Measurements from ENCODE around the gene KCNQ1.
A peak's percentile ranks its signal among the peaks of the same experiment; 100 is the strongest.

Gene KCNQ1

DNA sequence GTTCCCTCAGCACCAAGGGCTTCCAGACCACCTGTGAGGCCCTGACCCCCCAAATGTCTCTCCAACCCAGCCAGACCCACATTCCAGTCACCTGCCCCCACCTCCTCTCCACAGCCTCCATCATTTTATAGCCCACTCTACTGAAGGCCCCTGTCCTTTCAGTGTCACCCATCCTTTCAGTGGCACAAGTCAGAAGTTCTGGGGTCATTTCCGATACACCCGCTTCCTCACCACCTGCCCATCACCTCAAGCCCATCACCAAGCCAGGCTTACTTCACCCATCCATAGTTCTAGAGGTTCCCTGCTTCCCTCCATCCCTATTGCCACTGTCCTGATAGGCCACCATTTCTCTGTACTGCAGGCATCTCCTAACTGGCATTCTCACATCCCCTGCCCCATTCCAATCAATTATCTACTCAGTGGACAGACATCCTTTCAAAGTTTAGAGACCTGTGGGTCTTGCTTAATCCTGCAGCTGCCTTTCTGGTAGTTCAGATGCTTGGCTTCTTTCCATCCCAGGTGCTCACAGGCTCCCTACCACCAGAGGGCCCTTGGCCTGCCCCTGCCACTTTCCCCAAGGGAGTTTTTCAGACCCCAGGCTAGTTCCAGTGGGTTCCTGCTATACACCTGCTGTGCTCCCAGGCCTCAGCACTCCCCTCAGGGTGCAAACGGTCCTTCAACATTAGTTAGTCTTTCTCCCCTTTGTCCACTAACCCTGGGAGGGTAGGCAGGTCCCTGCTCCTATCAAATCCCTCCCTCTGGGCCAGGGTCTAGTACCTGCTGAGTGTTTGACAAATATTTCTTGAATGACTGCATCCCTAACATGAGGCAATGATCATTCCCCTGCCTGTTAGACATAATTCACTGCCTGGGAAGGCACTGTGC, 247.4 kb downstream of the KCNQ1 start:
- DNase-seq (ENCODE audit: insufficient read length, low spot score) (no peak), FAIRE-seq (no peak)

DNA sequence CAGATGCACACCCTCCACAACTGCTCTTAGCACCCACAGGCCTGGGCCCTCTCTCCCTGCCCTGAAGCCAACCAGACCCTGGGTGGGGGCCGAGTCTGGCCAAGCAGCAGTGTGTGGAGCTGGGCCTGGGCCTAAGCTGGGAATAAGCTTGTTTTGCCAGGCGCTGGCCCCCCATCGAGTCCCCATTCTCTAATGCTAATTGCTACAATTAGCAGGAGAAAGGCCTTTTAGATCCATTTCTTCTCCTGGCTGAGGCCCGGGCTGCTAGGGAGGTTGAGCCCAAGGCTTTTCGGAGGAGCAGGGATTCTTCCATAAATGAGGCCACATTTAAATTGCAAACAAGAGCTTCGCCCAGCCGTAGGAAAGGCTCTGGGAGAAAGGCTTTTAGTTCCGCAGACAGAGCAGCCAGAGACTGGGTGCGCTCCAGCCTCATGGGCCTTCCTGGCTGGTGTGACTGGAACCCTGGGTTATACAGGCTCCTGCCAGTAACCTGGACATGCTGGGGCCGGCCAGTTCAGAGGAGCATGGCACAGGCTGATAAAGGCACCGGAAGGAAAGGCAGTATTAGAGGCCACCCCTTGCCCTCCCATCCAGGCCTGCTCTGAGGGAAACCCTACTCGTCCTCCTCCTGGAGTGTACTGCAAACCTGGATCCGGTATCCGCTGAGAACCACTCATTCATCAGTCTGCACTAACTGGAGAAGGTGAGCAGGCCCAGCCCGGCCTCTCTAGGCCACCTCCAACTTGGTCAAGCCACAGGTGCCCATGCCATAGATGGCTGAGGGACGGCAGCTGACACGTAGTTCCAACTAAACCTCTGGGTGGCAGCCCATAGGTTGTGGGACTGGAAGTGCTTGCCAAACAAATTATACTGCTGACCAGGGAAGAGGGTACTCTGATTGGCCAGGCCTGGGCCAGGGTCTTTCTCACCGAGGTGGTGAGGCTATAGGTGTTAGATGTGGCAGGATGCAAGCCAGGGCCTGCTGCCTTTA, 248.8 kb downstream of the KCNQ1 start:
- FAIRE-seq (no peak), DNase-seq (ENCODE audit: insufficient read length, low spot score) (no peak)

DNA sequence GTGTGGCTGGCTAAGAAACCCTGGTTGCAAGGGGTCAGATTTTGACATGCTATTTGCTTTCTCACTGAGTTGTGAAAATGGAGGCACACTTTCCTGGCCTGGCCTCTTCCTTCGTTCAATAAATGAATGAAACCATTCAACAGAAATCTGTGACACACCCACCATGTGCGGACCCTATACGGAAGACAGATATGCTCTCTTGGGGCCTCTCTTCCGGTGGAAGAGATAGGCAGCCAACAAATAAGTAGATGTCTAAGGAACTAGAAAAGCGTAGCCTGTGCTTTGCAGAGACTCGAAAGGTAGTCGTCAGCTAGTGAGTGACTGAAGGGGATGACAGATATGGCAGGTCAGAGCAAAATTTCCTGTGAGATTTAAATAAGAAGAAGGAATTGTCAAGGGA, 249.7 kb downstream of the KCNQ1 start:
- DNase-seq (ENCODE audit: insufficient read length, low spot score) (no peak), FAIRE-seq (no peak)

DNA sequence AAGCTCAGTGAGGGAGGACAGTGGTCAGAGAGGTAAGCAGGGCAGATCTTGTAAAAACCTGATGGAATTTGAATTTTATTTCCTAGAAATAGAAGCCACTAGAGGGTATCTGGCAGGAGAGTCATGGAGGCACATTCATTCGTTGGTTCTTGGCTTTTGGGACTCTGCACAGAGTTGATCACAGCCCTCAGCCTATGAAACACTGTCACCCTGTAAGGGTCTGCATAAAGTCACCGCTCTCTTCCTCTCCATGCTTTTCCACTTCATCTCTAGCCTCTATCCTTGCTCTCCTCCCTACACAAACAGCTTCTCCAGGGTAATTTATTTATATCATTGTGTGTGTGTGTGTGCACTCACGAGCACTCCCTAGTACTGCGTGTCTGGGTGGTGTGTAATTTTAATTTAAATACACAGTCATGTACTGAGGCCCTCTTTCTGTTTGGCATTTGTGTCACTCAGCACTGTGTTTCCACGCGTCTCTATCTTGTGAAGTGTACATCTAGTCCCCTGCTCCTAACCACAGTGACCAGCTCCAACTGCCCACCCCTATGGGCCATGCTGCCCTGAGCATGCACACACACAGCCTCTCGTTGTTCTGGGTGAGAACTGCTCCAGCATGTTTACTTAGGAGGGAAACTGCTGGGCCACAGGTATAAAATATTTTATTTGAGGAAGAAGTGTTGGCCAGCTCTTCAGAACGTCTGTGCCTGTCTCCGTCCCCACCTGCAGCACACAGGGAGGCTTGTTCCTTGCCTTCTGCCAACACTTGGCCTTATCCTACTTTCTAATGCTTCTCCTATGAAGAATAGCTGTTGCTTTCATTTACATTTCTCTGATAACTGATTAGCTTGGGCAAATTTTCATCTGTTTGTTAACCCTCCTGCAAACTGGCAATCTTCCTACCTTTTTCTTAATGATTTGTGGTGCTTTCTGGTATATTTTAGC, 250.5 kb downstream of the KCNQ1 start:
- FAIRE-seq (no peak), DNase-seq (ENCODE audit: insufficient read length, low spot score) (no peak)

DNA sequence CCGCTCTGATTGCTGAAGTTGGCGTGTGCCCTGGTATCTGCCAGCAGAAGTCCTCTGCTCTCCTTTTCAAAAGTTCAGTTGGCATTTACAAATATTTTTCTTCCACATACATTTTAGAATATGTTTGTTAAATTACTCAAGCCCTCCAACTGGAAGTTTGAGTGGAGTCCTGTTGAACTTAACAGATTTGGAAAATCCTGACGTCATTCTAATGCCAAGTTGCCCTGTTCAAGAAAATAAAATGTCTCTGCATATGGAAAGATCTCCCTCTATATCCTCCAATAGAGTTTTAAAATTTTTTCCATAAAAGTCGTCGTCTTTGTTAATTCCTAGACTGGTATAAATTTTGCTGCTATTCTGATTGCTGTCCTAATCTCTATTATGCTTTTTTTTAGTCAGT, 251.6 kb downstream of the KCNQ1 start:
- FAIRE-seq = no peak

DNA sequence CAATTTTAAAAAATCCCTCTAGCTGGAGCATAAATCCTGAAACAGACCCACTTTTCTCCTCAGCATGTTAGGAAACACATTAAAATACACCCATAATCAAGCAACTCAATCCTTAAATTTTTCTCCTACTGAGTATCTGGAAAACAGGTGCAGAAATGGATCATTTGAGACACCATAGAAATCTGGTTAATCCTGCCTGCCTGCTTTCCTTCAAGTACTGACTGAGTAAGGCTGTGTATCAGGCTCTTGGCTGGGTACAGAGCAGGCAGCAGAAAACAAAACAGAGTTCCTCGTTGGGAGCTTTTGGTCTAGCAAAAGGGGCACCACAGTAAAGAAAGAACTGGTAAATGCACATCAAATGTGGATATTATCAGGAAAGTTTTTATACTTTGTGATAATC, 253.1 kb downstream of the KCNQ1 start:
- FAIRE-seq = no peak
- no peak for DNase-seq (ENCODE audit: insufficient read length, low spot score)

More for the DNA sequence above, 251.6 kb downstream of the KCNQ1 start:
- DNase-seq (ENCODE audit: insufficient read length, low spot score) = no peak

DNA sequence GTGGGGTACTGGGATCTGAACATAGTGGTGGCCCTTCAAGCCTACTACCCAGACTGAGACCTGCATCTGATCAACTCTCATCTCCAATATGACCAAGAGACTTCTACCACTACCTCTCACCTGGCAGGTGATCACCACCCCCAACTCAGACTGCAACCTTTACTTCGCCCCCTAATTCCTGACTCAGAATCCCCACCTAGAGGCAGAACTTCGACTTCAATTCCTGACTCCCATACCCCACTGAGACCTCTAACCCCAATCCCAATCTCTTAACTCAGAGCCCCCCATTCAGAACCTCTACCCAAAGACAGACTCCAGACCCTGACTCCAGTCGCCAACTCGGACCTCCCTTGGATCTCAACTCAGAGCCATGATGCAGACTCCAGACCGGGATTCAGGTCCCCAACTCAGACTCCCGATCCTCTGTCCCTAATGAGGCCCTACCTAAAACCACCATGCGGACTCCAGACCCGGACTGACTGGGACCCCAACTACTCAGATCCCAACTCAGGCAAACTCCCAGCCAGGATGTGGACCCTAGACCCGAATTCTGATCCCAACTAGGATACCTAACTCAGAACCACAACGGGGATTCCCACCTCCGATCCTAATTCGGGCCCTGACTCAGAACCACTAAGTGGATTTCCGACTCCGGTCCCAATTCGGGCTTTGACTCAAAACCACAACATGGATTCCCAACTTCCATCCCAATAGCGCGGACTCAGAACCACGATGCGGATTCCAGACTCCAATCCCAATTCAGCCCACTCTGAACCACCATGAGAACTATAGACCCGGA, 253.8 kb downstream of the KCNQ1 start:
- DNase-seq (ENCODE audit: insufficient read length, low spot score) (no peak), FAIRE-seq (no peak)

DNA sequence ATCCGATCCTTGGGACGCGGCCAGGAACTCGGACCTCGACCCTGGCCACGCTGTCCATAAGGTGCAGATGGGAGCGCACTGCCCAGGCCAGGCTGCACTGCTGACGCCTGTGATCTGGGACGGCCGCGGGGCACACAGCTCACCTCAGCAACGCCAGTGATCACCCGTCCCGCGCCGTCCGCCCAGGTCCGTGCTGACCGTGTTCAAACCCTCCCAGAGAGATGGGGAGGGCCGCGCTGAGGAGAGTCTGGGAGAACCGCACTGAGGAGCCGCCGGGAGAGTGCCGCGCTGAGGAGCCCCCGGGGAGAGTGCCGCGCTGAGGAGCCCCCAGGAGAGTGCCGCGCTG, 254.3 kb downstream of the KCNQ1 start:
- DNase-seq (ENCODE audit: insufficient read length, low spot score) (no peak), FAIRE-seq (no peak)

DNA sequence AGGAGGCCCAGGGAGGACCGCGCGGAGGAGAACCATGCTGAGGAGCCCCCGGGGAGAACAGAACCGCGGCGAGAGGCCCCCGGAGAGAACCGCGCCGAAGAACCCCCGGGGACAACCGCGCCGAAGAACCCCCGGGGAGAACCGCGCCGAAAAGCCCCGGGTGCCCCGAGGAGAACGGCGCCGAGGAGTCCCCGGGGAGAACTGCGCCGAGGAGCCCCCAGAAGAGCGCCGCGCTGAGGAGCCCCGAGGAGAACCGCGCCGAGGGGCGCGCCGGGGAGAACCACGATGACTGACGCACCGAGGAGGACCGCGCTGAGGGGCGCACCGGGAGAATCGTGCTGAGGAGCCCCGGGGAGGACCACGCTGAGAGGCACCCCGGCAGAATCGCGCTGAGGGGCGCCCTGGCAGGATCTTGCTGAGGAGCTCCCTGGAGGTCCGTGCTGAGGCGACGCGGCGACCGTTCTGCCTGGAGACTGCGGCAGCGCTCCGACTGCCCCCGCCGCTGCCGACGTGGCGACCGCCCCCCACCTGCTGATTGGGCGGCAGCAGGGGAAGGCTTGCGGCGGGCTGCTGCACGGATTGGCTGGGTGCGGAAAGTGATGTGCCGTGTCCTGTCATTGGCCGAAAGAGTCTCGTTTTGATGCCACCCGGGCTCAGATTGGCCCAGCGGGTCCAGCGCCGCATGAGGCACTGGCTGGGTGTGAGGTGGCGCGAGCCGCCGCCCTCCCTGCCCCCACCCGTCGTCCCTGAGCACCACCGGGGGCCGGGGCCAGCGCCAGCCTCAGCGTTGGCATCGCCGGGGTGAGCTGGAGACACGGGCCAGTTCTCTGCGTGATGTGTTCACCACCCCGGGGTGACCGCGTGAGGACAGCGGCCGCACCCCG, 255.0 kb downstream of the KCNQ1 start, which contains the start of gene KCNQ1OT1:
Gene KCNQ1OT1 (minus strand): TSS at position 464 of the 884 bp plus-strand sequence.
- peak; percentile 87 for DNase-seq (ENCODE audit: insufficient read length, low spot score)
- FAIRE-seq = peak; percentile 71

DNA sequence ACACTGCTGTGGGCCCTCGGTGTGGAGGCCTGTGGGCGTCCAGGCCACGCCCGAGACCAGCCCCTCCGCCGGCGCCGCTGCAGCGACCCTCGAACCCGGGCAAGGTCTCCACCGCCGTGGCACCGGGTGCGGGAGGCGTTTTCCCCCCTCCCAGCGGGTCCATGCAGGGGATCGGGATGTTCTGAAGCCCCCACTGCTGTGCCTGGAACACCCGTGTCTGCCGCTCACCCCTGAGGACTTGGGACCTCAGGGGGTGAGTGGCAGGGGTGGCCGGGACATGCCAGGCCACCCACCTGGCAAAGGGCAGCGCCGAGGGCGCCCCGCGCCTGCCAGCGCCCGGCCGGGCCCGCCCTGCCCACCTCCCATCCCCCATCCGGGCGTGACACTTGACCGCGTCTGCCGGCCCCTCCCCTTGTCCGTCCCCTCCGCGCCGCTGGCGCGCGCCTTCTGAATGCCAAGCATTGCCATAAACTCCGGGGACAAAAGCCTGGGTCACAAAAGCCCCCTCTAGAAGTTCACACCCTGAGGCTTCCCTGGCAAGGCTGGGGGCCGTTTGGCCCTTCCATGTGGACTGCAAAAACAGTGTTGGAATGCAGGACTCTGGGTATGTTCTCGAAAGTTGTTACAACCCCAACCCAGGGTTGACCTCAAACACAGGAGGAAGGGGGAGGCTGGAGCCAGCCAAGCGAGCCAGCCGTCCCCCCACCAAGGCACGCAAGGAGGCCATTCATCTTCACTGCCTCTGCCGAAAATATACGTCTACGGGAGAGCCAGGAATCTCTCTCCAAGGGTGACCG, 255.8 kb downstream of the KCNQ1 start:
- no peak for DNase-seq (ENCODE audit: insufficient read length, low spot score)
- peak; percentile 44 for FAIRE-seq

DNA sequence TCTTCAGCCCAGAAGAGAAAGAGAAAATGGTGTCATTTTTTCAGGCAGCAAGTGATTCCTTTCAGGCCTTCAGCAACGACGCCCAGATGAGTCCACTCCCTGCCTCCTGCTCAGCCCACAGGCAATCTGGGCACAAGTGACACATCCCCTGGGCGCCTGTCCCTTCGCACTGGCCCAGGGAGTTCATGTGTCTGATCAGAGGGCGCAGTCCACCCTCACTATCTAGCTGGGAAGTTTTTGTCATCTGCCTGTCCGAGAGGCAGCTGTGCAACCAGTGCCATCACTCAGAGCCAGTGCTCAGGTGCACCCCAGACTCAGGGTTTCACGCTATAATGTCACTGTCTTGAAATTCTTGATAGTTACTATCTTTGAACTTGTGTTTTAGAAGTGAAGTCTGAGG, 256.4 kb downstream of the KCNQ1 start:
- DNase-seq (ENCODE audit: insufficient read length, low spot score) = no peak
- no peak for FAIRE-seq

DNA sequence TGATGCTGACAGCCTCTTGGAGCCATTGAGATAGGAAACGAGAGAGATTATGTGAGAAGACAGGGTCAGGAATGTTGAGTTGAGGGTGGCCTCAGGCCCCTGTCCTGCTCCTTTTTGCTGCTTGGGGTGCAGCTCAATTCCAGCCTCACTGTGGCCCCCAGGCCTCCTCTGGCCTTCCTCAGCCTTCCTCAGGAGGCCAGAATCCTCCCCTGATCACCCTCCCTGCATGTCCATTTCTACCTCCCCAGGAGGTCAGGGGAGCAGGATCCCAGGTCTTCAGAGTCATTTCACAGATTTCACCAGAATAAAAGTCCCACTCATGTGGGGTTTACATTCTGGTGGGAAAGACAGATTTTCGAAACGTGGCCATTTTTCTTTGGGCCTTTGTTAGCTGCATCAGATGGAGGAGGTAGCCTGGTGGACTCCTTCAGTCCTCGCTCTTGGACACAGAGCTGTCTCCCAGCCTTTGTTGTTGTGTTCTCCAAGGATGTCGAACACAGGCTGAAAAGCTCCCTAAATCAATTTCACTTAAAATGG, 257.2 kb downstream of the KCNQ1 start:
- DNase-seq (ENCODE audit: insufficient read length, low spot score) (no peak), FAIRE-seq (no peak)

DNA sequence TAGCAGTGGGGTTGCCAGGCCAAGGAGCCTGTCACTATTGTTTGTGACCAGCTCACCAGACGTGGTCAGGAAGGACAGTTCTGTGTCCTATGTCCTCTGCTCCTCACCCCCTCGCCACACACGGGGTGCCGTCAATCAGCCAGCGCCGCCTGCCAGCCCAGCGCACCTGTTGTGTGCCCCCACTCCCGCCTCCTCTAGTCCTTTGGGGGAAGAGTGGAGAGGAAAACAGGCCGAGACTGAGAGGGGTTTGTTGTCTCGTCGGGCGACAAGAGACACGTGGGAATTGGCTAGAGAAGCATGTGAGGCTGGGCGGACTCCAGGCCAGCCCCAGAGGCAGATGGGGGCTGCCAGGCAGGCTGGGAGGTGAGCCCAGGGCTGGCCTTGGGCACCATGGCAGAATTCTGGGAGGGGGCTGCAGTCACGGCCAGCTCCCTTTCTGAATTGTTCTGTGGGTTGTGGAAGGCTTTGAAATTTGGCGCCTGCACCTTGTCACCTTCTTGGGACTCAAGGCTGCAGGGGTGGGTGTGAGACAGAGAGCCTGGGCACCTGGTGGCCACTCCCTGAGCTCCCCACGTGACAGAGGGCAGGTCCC, 258.1 kb downstream of the KCNQ1 start:
- DNase-seq (ENCODE audit: insufficient read length, low spot score) = no peak
- FAIRE-seq = no peak

DNA sequence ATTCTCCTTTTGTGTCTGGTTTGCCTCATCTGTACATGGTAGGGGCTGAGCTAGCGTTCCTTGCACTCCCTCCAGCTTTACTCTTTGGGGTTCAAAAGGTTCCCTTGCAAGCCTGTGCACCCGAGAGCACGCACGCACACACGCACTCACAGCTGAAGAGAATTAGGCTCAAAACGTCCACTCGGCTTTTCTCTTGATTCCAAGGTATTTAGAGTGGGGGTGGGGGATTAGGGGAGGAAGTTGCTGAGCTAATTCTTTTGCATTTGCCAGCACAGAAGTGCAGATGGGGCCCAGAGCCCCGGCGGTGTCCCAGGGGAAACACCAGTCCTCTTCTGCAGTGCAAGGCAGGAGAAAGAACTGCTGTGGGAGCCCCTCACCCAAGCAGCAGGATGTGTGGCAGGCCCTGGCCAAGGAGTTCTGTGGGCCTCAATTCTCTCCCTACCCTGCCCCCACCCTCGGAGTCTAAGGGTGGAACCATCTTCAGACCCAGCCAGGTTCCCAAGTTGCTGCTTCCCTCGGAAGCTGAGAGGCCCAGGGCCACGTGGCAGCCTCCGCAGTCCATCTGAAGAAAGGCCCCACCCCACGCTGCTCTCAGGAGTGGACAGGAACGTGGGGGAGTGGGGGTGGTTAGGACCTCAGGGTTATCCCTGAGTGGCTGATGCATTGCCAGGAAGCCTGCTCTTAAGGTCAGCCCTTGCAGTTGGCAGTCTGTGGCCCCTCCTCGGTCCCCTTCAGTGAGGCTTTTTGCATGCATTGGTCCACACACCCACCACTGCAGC, 258.7 kb downstream of the KCNQ1 start:
- DNase-seq (ENCODE audit: insufficient read length, low spot score) (no peak), FAIRE-seq (no peak)

DNA sequence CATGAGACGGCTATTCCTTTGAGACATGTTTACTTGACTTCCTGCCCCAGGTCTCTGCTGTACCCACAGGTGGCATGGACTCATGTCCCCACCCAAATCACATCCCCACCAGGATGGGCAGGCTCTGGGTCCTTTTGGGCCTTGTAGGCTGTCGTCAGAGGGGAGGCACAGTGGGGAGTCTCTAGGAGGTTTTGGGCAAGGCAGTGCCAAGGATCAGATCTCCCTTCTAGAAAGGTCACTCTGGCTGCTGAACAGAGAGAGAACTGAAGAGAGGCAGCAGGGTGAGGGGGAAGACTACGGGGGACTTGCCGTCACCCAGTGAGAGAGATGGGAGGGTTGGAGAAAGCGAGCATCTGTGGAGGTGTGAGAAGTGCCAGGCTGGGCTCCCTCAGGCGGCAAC, 259.5 kb downstream of the KCNQ1 start:
- DNase-seq (ENCODE audit: insufficient read length, low spot score) (no peak), FAIRE-seq (no peak)

DNA sequence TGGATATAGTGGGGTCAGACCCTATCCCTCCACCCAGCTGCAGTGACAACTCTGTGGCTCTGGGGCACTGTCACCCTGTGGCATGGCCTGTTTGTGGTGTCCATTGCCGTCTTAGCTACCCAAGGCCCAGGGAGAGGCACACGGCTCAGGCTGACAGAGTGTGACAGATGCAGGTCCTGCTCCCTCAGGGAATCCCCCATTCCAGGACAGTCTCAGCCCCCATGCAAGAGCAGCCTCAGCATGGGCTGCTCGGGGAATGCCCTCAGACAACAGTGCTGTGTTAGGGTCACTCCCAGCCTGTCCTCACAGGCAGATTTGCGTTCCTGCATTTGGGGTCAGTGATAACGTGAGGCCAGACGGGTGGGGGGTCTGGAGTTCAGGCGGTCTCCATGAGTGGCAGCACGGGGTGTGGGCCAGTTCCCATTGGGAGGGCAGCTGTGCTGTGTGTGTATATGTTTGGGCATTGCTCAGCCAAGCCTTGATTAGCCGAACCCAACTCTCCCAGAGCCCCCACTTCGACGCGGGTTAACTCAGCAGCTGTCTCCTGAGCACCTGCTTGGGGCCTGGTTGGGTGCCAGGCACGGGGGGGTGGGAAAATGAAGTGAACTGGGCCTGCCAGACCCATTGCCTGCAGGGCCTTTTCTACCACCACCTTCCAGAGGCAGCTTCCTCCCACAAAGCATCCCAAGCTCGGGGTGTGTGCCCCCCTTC, 260.2 kb downstream of the KCNQ1 start:
- FAIRE-seq (no peak), DNase-seq (ENCODE audit: insufficient read length, low spot score) (no peak)
